Lower lobe of right lung (tissue), 2 donors: ENCODE results near the gene NR6A1. TPM values are rescaled to one million over a fixed set of nuclear protein-coding genes. Genes with fewer than 3 reads are reported as not detected.

ENCODE experiments used
- ATAC-seq, 2 donors: fragments of 200-7000 bp; cut with Tn5 transposase; one replicate each; pipeline ENCODE4 v1.9.1; 2020 to 2022; ENCODE audit warnings: mild to moderate bottlenecking in 2 of 2, moderate library complexity in 2 of 2
- DNase-seq: peaks from one replicate; pipeline ENCODE4 v3.0.0-alpha.2; 2020
- H3K27ac ChIP-seq: fragments of 200-600 bp; one replicate; pipeline ENCODE4 v1.8.0; 2022
- H3K27me3 ChIP-seq: fragments of 200-600 bp; one replicate; pipeline ENCODE4 v1.8.0; 2022; ENCODE audit warnings: low read depth
- H3K36me3 ChIP-seq: fragments of 200-600 bp; one replicate; pipeline ENCODE4 v1.8.0; 2022; ENCODE audit warnings: mild to moderate bottlenecking
- H3K4me1 ChIP-seq: fragments of 200-600 bp; one replicate; pipeline ENCODE4 v1.8.0; 2022
- H3K4me3 ChIP-seq: fragments of 200-600 bp; one replicate; pipeline ENCODE4 v1.8.0; 2022; ENCODE audit warnings: mild to moderate bottlenecking
- H3K9me3 ChIP-seq: fragments of 200-600 bp; one replicate; pipeline ENCODE4 v1.8.0; 2022
- intact Hi-C: fragments of 100-400 bp; cut with DNase I; formaldehyde crosslinking; loops from one replicate; pipeline ENCODE4 v1.11.0; 2022
- total RNA-seq: library from RNA; stranded (reverse); fragmentation: NEBNext Ultra II Directional; extraction: Animal tissue kit (Norgen Biotek cat#: 25700); gene quantifications from one replicate; pipeline ENCODE4 v1.2.1, GENCODE V29; 2021
- TF ChIP-seq, protein P1 (sequence below): fragments of 200-600 bp; IDR thresholded peaks from one replicate; pipeline ENCODE4 v1.8.0; 2022; ENCODE audit warnings: antibody characterized with exemption, mild to moderate bottlenecking
- donor health status: DM: no; HTN: yes; CAD: no; lungs with severe emphysema.

Gene NR6A1
- total RNA-seq, 1 donor from 2014 or later = 4.5 TPM

DNA sequence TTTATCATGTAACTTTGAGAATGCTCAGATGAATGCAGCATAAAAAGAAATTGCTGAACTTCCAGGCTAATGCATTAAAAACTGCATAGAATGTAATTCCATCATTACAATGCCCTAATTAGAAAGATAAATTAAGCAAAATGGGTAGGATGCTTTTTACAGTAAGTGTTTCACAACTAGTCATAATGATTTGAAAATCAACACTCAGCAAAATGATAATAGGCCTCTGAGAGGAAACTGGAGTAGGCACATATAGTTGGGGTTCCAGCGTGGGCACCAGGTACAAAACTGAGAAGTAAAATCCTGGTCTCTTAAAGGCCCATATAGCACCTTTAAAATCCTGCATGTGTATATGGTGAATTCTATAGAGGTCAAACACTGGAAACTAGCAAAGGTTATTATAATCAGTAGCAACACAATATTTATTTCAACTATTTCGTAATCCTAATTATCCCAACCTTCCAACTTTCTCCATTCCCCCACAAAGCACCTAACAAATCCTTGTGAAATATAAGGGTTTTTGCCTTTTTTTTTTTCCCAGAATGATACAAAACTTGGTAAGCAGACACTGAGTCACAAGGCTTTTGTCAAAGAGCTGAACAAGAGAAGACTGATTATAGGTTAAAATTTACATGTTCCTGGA is 155.9 kb downstream of the NR6A1 start:
- H3K27me3 ChIP-seq = no peaks in the 10 kb centered on the region
- no peak overlapping the region for H3K27ac ChIP-seq
- TF ChIP-seq, protein P1, sequence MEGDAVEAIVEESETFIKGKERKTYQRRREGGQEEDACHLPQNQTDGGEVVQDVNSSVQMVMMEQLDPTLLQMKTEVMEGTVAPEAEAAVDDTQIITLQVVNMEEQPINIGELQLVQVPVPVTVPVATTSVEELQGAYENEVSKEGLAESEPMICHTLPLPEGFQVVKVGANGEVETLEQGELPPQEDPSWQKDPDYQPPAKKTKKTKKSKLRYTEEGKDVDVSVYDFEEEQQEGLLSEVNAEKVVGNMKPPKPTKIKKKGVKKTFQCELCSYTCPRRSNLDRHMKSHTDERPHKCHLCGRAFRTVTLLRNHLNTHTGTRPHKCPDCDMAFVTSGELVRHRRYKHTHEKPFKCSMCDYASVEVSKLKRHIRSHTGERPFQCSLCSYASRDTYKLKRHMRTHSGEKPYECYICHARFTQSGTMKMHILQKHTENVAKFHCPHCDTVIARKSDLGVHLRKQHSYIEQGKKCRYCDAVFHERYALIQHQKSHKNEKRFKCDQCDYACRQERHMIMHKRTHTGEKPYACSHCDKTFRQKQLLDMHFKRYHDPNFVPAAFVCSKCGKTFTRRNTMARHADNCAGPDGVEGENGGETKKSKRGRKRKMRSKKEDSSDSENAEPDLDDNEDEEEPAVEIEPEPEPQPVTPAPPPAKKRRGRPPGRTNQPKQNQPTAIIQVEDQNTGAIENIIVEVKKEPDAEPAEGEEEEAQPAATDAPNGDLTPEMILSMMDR = no peak
- H3K4me3 ChIP-seq = no peak overlapping the region
- no peaks in the 10 kb centered on the region for H3K36me3 ChIP-seq
- ATAC-seq = no peak
- intact Hi-C loops = loop anchor here (5.0 kb wide), 1 partner anchor 97 kb away; no protein-coding TSS in a partner anchor
- H3K9me3 ChIP-seq = no peaks in the 10 kb centered on the region
- H3K4me1 ChIP-seq = no peaks in the 10 kb centered on the region
- DNase-seq = no peak

DNA sequence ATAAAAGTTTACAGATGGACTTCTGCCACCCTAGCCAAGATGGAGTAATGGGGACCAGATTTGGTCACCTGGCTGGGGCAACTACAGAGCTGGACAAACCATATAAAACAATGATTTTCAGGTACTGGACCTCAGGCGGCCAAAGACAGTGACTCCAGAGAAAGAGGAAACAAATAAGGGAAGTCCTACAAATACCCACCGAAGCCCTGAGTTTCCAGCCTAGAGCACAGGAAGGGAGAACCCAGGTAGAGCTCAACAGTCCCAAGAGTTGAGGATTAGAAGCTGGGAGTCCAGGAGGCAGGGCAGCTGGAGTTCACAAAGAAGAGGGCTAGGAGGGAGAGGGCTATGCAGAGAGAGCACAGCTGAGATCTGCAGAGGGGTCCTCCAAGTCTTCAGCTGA is 157.3 kb downstream of the NR6A1 start:
- H3K4me1 ChIP-seq = no peaks in the 10 kb centered on the region
- DNase-seq = no peak
- no peak for ATAC-seq
- no peak overlapping the region for H3K4me3 ChIP-seq
- no peaks in the 10 kb centered on the region for H3K36me3 ChIP-seq
- H3K9me3 ChIP-seq = no peaks in the 10 kb centered on the region
- H3K27me3 ChIP-seq = no peaks in the 10 kb centered on the region
- TF ChIP-seq, protein P1 = no peak
- no peak overlapping the region for H3K27ac ChIP-seq
- intact Hi-C loops = no loop called here

DNA sequence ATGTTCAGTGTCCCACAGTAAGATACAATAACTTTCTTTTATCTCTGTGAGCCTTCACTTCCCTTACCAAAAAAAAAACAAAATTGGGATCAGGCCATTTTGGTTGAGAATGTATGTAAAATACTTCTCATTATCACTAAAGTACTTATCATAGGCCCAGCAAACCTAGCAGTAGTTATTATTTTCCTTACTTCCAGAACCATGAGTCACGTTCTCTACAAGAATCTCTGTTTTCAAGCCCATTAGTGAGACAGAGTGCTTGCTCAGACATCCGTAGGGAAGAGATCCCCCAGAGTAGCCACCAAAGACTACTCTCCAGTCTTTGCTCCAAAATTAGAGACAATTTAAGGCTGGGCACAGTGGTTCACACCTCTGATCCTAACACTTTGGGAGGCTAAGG is 160.0 kb downstream of the NR6A1 start:
- Histone ChIP-seq H3K9me3 (no peaks in the 10 kb centered on the region), H3K27ac (no peak overlapping the region), H3K4me1 (no peaks in the 10 kb centered on the region), H3K27me3 (no peaks in the 10 kb centered on the region), H3K36me3 (no peaks in the 10 kb centered on the region), H3K4me3 (no peak overlapping the region)
- ATAC-seq = no peak
- intact Hi-C loops = no loop called here
- TF ChIP-seq, protein P1 = no peak
- DNase-seq = no peak

DNA sequence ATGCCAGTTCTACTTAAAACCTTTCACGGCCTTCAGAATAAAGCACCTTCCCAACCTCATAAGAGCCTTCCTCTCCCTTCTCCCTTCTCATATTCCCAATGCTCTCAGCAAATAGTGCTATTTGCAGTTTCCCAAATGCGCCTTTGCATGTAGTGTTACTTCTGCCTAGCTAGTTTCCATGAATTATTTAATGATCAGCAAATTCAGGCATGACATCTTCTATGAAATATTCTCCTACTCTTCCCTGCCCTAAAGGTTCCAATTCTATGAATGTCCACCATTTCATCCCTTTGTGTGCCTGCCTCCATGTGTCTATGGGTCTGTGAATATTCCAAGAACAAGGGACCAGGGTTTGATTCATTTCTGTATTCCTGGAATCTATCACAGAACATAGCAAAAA is 165.1 kb downstream of the NR6A1 start:
- H3K9me3 ChIP-seq = no peaks in the 10 kb centered on the region
- ATAC-seq (no peak), DNase-seq (no peak)
- TF ChIP-seq, protein P1 = no peak
- H3K27me3 ChIP-seq = no peaks in the 10 kb centered on the region
- H3K36me3 ChIP-seq = no peaks in the 10 kb centered on the region
- no peaks in the 10 kb centered on the region for H3K4me1 ChIP-seq
- H3K4me3 ChIP-seq = no peak overlapping the region
- intact Hi-C loops = no loop called here
- H3K27ac ChIP-seq = no peak overlapping the region

DNA sequence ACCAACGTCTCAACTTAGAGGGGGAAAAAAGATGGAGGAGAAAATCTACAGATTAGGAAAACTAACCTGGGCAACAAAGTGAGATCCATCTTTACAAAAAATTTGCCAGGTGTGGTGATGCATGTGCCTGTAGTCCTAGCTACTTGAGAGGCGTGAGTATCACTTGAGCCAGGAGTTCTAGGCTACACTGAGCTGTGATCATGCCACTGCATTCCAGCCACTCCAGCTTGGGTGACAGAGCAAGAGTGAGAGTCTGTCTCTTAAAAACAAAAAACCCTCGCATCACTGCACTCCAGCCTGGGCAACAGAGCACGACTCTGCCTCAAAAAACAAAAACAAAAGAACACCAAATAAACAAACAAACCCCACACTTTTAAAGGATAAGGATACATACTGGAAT is 165.9 kb downstream of the NR6A1 start:
- Histone ChIP-seq H3K27ac (no peak overlapping the region), H3K36me3 (no peaks in the 10 kb centered on the region), H3K9me3 (no peaks in the 10 kb centered on the region), H3K4me1 (no peaks in the 10 kb centered on the region), H3K27me3 (no peaks in the 10 kb centered on the region), H3K4me3 (no peak overlapping the region)
- TF ChIP-seq, protein P1 = no peak
- DNase-seq (no peak), ATAC-seq (peak in 1 of 2 donors; percentile 50)
- intact Hi-C loops = no loop called here
